ENCODE measurements around the gene PLGRKT. TPM values are rescaled to one million over a fixed set of nuclear protein-coding genes. Genes with fewer than 3 reads are reported as not detected.

PLGRKT gene
- total and polyA plus RNA-seq, 2 donors (not counting 3 experiments of a cell fraction or from before 2014, with no cell fraction given): 3.8 to 21.2 TPM

- no peaks in the 10 kb centered on the region for H3K9me1 ChIP-seq (replicated peaks; ENCODE audit: control insufficient read depth, extremely low read depth, insufficient read depth, low read length)
- no TSS peak for BruUV-seq (replicated peaks)
These were observed 122.4 kb downstream of the PLGRKT start for GRCh38 chr9:5315187-5315923.

More at GRCh38 chr9:5315187-5315923, 122.4 kb downstream of the PLGRKT start:
- Histone ChIP-seq H3K9ac (replicated peaks; ENCODE audit: extremely low read depth, insufficient read depth, low read length) (no peak overlapping the region), H3K27me3 (ENCODE audit: control insufficient read depth in 2 of 2, insufficient read depth in 2 of 2, low read length in 2 of 2) (peaks cover 6 to 9% of the 10 kb centered on the region in 2 experiments), H3K4me1 (ENCODE audit: control insufficient read depth, extremely low read depth, insufficient read depth, low read length) (peaks cover 5% of the 10 kb centered on the region), H4K20me1 (replicated peaks; ENCODE audit: control insufficient read depth, extremely low read depth, insufficient read depth, low read length) (no peaks in the 10 kb centered on the region), H2AFZ (ENCODE audit: low read depth, low read length) (no peak overlapping the region), H3K4me3 (replicated peaks in 1 of 3; ENCODE audit: insufficient read depth in 1 of 3, low read depth in 1 of 3, low read length in 3 of 3) (no peak overlapping the region), H3K4me2 (ENCODE audit: insufficient read depth, low read length) (no peak overlapping the region), H3K9me3 (replicated peaks; ENCODE audit: control insufficient read depth, insufficient read depth, low read length) (no peaks in the 10 kb centered on the region), H3K36me3 (ENCODE audit: control insufficient read depth in 2 of 2, extremely low read depth in 1 of 2, insufficient read depth in 2 of 2, low read length in 2 of 2) (no peaks in the 10 kb centered on the region), H3K79me2 (ENCODE audit: control insufficient read depth, insufficient read depth, low read length) (no peaks in the 10 kb centered on the region), H3K27ac (ENCODE audit: insufficient read depth, low read depth, low read length) (no peak overlapping the region)
- intact Hi-C loops (cut with micrococcal nuclease) (no loop called here), dilution Hi-C loops (cut with MboI; ENCODE audit: extremely low pct_ligation_motif_present, low sequenced_read_pairs) (no loop called here)
- POLR2A ChIA-PET: no interaction called here
- CTCF ChIA-PET: interaction anchor here (0.9 kb wide), 1 partner anchor 129 kb away, joined by 5 read pairs; no protein-coding TSS in a partner anchor
- TF ChIP-seq JUN (IDR thresholded peaks at IDR 0.05; ENCODE audit: borderline replicate concordance, insufficient read depth, insufficient read length, low read depth) (no peak), POLR2A (IDR thresholded peaks at IDR 0.05; ENCODE audit: low read depth, low read length) (no peak), EZH2 (IDR thresholded peaks at IDR 0.05; ENCODE audit: borderline replicate concordance, low read depth, low read length, severe bottlenecking) (no peak), MYC (IDR thresholded peaks at IDR 0.05; ENCODE audit: low read depth, low read length) (no peak), POLR2AphosphoS5 (IDR thresholded peaks at IDR 0.05; ENCODE audit: insufficient read depth, low read depth, low read length) (no peak), CTCF (IDR thresholded peaks at IDR 0.05; ENCODE audit: extremely low read depth in 1 of 2, insufficient read depth in 1 of 2, low read depth in 1 of 2, low read length in 2 of 2) (no peak), FOS (IDR thresholded peaks at IDR 0.05; ENCODE audit: borderline replicate concordance, insufficient read depth, low read length) (no peak), GATA2 (IDR thresholded peaks at IDR 0.05; ENCODE audit: insufficient read depth, insufficient read length, low read depth, low read length) (no peak), MAX (IDR thresholded peaks at IDR 0.05; ENCODE audit: insufficient read depth, insufficient read length) (no peak)
- FAIRE-seq (no peak), DNase-seq (ENCODE audit: low read depth, low spot score) (no peak)

Data from endothelial cell of umbilical vein (primary cell).